ENCODE results near the gene SCFD2. TPM values are rescaled to one million over a fixed set of nuclear protein-coding genes. Genes with fewer than 3 reads are reported as not detected.

Gene SCFD2
- total RNA-seq, 1 experiment from 2014 or later = 36.6 TPM

- H3K9me3 ChIP-seq (ENCODE audit: low read length) = no peaks in the 10 kb centered on the region
- H3K4me2 ChIP-seq (ENCODE audit: low read length) = no peak overlapping the region
- POLR2A ChIA-PET (ENCODE audit: unreplicated experiment) = no interaction called here
- H3K27me3 ChIP-seq (ENCODE audit: low read length) = no peaks in the 10 kb centered on the region
- no peak overlapping the region for H3K27ac ChIP-seq (ENCODE audit: low read length)
- H3F3A ChIP-seq (ENCODE audit: low read length, unreplicated experiment) = no peaks in the 10 kb centered on the region
- no peak for ATAC-seq
- no peak overlapping the region for H3K9ac ChIP-seq (ENCODE audit: low read length)
- intact Hi-C loops (cut with micrococcal nuclease) = no loop called here
- no peak overlapping the region for H3K4me3 ChIP-seq (ENCODE audit: low read length)
- no peaks in the 10 kb centered on the region for H3K36me3 ChIP-seq (ENCODE audit: low read depth, low read length)
- H3K79me2 ChIP-seq (ENCODE audit: low read length) = no peaks in the 10 kb centered on the region
- no peak for DNase-seq
- CTCF ChIA-PET = no interaction called here
- no peaks in the 10 kb centered on the region for H3K4me1 ChIP-seq (ENCODE audit: insufficient read depth, low read length)
- H3K9me2 ChIP-seq (replicated peaks; ENCODE audit: low read length) = no peaks in the 10 kb centered on the region
- no peak overlapping the region for H2AFZ ChIP-seq (ENCODE audit: low read length)
- BruUV-seq (replicated peaks) = no TSS peak
- no peak for TF ChIP-seq EZH2phosphoT487 (IDR thresholded peaks at IDR 0.05; ENCODE audit: borderline replicate concordance, low read length)
- H4K20me1 ChIP-seq (ENCODE audit: low read length) = no peaks in the 10 kb centered on the region
Observed at GRCh38 chr4:53026233-53026632, 339.6 kb downstream of the SCFD2 start.

- H3K4me1 ChIP-seq (ENCODE audit: insufficient read depth, low read length) = peaks cover 7% of the 10 kb centered on the region
- no peaks in the 10 kb centered on the region for H3K36me3 ChIP-seq (ENCODE audit: low read depth, low read length)
- H3K79me2 ChIP-seq (ENCODE audit: low read length) = no peaks in the 10 kb centered on the region
- H3K27ac ChIP-seq (ENCODE audit: low read length) = no peak overlapping the region
- DNase-seq (no peak), ATAC-seq (no peak)
- H4K20me1 ChIP-seq (ENCODE audit: low read length) = no peaks in the 10 kb centered on the region
- ChIA-PET CTCF (interaction anchor here (0.6 kb wide), 1 partner anchor 132 kb away, joined by 5 read pairs; no protein-coding TSS in a partner anchor), POLR2A (ENCODE audit: unreplicated experiment) (no interaction called here)
- no peak overlapping the region for H3K9ac ChIP-seq (ENCODE audit: low read length)
- intact Hi-C loops (cut with micrococcal nuclease) = no loop called here
- H3K27me3 ChIP-seq (ENCODE audit: low read length) = no peaks in the 10 kb centered on the region
- TF ChIP-seq EZH2 (IDR thresholded peaks at IDR 0.05; ENCODE audit: low read length, unreplicated experiment) (no peak), CTCF (conservative IDR thresholded peaks at IDR 0.05; ENCODE audit: low read depth, low read length) (no peak), EZH2phosphoT487 (IDR thresholded peaks at IDR 0.05; ENCODE audit: borderline replicate concordance, low read length) (no peak)
- no peaks in the 10 kb centered on the region for H3K9me2 ChIP-seq (replicated peaks; ENCODE audit: low read length)
- H2AFZ ChIP-seq (ENCODE audit: low read length) = no peak overlapping the region
- H3F3A ChIP-seq (ENCODE audit: low read length, unreplicated experiment) = no peaks in the 10 kb centered on the region
- no TSS peak for BruUV-seq (replicated peaks)
- H3K9me3 ChIP-seq (ENCODE audit: low read length) = no peaks in the 10 kb centered on the region
- no peak overlapping the region for H3K4me2 ChIP-seq (ENCODE audit: low read length)
- no peak overlapping the region for H3K4me3 ChIP-seq (ENCODE audit: low read length)
Observed at GRCh38 chr4:53023677-53024299, 342.1 kb downstream of the SCFD2 start.

- no peak overlapping the region for H3K27ac ChIP-seq (ENCODE audit: low read length)
- H3K9me3 ChIP-seq (ENCODE audit: low read length) = no peaks in the 10 kb centered on the region
- no peak overlapping the region for H3K9ac ChIP-seq (ENCODE audit: low read length)
- DNase-seq (no peak), ATAC-seq (no peak)
- H3K79me2 ChIP-seq (ENCODE audit: low read length) = no peaks in the 10 kb centered on the region
- no peaks in the 10 kb centered on the region for H3K27me3 ChIP-seq (ENCODE audit: low read length)
- H3K4me1 ChIP-seq (ENCODE audit: insufficient read depth, low read length) = peaks cover 7% of the 10 kb centered on the region
- no peak overlapping the region for H2AFZ ChIP-seq (ENCODE audit: low read length)
- ChIA-PET POLR2A (ENCODE audit: unreplicated experiment) (no interaction called here), CTCF (interaction anchor here (0.7 kb wide), 1 partner anchor 36 kb away, joined by 3 read pairs; no protein-coding TSS in a partner anchor)
- no peaks in the 10 kb centered on the region for H3F3A ChIP-seq (ENCODE audit: low read length, unreplicated experiment)
- H3K4me3 ChIP-seq (ENCODE audit: low read length) = no peak overlapping the region
- TF ChIP-seq CTCF (conservative IDR thresholded peaks at IDR 0.05; ENCODE audit: low read depth, low read length) = no peak
- TF ChIP-seq EZH2phosphoT487 (IDR thresholded peaks at IDR 0.05; ENCODE audit: borderline replicate concordance, low read length) = no peak
- no peak for TF ChIP-seq EZH2 (IDR thresholded peaks at IDR 0.05; ENCODE audit: low read length, unreplicated experiment)
- BruUV-seq (replicated peaks) = no TSS peak
- H3K36me3 ChIP-seq (ENCODE audit: low read depth, low read length) = no peaks in the 10 kb centered on the region
- H4K20me1 ChIP-seq (ENCODE audit: low read length) = no peaks in the 10 kb centered on the region
- intact Hi-C loops (cut with micrococcal nuclease) = no loop called here
- H3K4me2 ChIP-seq (ENCODE audit: low read length) = no peak overlapping the region
- no peaks in the 10 kb centered on the region for H3K9me2 ChIP-seq (replicated peaks; ENCODE audit: low read length)
Observed at GRCh38 chr4:53022513-53023100, 343.3 kb downstream of the SCFD2 start.

Measured in PC-3 (cell line).